Non-pigmented ciliary epithelial cell (primary cell): Measurements from ENCODE around the gene RBM7.

Experiments used
- DNase-seq: peaks from one replicate; pipeline ENCODE4 v3.0.0-alpha.2; 2010; ENCODE audit warnings: low read depth

The RBM7 gene, protein sequence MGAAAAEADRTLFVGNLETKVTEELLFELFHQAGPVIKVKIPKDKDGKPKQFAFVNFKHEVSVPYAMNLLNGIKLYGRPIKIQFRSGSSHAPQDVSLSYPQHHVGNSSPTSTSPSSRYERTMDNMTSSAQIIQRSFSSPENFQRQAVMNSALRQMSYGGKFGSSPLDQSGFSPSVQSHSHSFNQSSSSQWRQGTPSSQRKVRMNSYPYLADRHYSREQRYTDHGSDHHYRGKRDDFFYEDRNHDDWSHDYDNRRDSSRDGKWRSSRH

DNA sequence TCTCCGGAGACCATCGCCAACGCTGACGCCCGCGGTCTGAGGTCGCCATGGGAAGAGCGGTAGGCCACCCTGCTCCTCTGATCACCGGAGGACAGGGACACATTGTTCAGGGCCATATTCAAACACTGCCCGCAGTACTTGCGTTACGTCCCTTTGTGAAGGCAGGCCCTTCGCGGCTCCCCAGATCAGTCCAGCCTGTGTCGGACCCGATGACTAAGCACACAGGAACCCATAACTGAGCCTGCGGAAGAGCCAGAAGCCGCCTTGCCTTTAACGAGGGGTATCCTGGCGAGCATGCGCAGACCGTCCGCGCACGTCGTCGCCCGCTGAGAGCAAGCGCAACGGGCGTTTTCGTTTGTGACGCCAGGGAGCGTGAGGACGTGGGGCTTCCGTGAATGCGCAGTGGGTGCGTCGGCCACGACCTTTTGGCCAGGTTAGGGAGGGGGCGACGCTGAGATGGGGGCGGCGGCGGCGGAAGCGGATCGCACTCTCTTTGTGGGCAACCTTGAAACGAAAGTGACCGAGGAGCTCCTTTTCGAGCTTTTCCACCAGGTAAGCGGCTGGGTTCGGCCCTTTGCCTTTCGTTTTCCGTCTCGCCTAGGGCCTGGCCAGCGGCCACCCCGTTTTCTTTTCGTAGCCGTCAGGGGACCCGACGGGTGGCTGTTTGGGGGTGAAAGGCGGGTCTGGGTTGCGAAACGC lies at the start of gene RBM7, which contains the start of gene C11orf71:
Gene RBM7, plus strand, starts transcription at position 451 of the 699 bp plus-strand sequence. Its CDS starts 6 bp downstream, at position 457.
Gene C11orf71, minus strand, starts transcription at position 296 of the 699 bp plus-strand sequence. Its CDS starts 180 bp downstream, at position 116.
- DNase-seq: peak; percentile 95

- no peak for DNase-seq
Observed at GRCh38 chr11:114353443-114353842, 47.0 kb upstream of the RBM7 start.

- peak; percentile 97 for DNase-seq
Observed at GRCh38 chr11:114354076-114354475, 46.4 kb upstream of the RBM7 start.

DNA sequence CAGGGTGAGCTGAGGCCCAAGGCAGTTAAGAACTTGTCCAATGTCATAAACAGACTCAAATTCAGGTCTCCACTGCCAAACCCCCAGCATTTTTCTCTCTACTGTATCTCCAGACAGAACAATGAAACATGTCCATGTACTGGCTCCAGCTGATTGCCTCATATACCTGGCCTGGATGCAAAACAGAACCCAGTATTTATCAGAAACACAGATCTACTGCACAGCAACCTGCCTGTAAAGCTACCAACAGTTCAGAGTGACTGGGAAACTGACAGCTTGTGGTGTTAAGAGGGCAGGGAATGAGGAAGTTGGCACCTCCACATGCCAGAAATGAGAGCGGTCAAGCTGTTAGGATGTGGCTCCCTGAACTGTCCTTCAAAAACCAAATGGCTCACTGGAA lies 41.8 kb upstream of the RBM7 start:
- DNase-seq: no peak

- no peak for DNase-seq
Observed at GRCh38 chr11:114359342-114359741, 41.1 kb upstream of the RBM7 start.

GRCh38 chr11:114362326-114362725 lies 38.1 kb upstream of the RBM7 start:
- DNase-seq: no peak

- no peak for DNase-seq
Observed at GRCh38 chr11:114362958-114363357, 37.5 kb upstream of the RBM7 start.

DNA sequence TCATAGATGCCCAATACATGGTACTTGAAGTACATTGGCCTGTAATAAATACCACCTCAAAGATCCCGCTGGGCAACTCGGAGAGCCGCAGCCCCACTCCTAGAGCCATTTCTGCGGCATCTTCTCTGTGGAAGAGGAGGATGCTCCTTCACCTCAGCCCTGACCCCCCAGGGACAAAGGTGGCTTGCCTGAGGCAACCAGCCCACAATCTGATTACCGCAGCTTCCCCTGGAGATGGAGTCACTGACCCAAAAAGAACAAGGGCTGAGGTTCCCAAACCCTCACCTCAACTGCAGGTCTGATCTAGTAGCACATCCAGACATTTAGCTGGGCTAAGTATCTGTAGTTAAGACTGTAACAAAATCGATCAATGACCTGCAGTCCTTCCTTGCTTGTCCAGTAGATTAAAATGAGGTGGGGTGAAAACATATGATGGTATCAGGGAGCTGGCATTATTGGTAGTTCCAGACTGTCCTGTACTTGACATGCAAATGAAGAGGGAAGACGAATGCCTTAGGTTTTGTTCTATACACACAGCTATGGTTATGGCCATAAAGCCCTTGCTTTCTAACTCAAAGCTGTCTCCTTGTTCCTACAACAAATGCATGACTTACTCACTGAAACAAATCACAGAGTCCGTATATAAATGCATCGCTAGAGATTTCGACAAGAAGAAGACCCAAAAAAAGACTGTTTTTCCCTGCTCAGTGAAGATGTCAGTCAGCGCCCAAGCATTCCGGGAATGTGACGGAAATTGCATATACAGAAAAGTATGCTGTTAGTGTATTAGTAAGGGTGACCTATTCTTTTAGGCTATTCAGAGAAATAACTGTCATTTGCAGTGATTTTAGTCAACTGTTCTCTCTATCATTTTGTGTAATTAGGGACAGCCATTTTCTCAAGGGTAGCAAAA lies 33.9 kb upstream of the RBM7 start:
- DNase-seq: peak; percentile 78

DNA sequence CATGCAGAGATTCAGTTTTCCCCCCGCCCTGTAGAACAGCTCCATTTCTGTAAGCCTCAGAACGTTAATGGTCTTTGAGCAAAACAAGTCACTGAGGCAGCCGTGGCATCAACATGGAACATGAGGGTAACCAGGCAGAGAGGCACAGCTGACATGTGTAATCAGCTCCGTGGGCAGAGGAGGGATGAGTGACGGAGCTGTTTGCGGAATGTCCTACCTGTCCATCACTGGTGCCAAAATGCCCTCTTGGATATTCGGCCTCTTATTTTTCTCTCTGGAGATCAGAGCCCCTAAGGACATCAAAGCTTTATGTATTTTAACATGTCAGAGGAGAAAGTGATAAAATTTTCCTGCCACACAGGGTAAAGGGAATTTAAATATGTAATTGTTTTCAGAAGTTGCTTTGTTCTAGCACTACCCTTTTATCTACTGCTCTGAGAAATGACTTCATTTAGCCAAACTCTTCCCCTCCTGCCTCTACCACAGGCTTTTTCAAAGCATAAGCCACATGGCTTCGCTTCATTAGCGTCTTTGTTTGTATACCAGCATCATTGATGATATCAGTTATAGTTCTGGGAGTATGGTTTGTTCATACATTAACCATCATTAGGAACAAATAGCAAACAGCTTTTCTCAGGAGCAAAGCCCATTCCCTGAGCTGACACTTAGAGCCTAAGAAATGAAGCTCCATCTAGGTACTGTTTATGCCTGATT lies 33.1 kb upstream of the RBM7 start:
- no peak for DNase-seq

GRCh38 chr11:114368918-114369680 lies 31.4 kb upstream of the RBM7 start:
- no peak for DNase-seq

DNA sequence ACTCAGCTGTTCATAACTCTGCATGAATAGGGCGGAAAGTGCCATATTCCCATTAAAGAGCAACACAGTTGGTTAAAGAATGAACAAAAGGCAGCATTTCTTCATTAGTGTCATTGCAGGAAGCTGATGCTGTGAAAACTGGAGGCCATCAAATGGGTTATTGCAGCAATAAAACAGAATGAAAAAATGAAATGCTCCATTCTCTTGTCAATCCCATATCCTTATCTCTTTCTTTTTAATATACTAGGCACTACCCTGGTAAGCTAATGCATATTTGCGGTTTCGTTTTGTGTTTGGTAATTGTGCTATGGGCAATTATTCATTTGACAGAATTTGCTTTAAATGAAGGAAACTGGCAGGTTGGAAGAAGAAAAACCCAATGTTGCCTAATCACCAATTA lies 25.4 kb upstream of the RBM7 start:
- DNase-seq: no peak

DNA sequence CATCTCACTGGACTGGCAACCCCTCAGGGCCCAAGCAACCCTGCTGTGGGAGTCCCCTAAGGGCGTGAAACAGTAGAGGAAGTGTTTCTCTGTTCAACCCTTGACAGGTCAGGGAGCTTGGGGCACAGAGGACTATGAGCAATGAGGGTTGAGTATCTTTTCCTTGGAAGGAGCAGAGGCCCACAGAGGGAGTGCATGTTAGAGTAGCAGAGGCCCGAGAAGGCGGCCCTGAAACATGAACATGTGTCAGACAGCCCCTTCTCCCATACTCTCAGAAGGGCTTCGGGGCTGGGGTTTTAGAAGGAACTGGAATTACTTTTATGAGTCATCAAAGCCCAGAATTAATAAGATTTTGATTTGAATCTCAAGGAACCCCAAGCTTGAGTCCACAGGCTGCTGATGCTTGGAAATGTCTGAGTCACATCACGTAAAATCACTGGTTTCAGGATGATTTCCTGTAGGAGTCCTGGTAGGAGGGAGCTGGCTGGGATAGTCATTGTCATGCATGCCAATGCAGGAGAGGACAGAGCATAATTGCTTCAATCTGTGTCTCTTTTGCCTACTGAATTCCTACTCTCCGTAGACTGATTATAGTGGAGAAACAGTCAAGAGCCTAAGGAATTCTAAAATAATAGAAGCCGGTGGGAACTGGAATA lies 22.7 kb upstream of the RBM7 start:
- no peak for DNase-seq

GRCh38 chr11:114379394-114380069 lies 20.9 kb upstream of the RBM7 start:
- DNase-seq: no peak

DNA sequence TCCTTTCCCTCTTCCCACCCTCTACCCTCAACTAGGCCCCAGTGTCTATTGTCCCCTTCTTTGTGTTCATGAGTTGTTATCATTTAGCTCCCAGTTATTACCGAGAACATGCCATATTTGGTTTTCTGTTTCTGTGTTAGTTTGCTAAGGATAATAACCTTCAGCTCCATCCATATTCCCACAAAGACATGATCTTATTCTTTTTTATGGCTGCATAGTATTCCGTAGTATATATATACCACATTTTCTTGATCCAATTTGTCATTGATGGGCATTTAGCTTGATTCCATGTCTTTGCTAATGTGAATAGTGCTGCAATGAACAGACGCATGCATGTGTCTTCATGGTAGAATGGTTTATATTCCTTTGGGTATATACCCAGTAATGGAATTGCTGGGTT lies 18.0 kb upstream of the RBM7 start:
- no peak for DNase-seq

- DNase-seq: no peak
Observed at GRCh38 chr11:114384487-114384886, 16.0 kb upstream of the RBM7 start.

GRCh38 chr11:114386131-114386530 lies 14.3 kb upstream of the RBM7 start:
- DNase-seq: no peak

DNA sequence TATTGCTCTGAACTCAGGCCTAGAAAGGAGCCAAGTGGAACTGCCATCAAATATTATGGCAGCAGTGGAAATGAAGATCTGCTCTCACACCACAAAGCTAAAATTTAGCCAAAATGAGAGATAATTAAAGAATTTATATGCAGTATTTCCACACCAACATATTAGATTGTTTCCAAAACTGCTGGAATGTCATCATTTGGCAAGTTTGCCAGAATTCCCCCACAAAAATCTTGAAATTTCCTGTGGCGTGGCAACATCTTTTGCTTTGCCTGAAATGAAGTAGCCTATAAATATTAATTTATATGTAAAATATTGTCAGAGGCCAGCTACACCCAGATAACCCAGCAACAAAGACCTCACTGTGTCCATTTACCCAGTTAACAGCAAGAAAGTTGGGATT lies 13.9 kb upstream of the RBM7 start:
- no peak for DNase-seq

- DNase-seq: no peak
Observed at GRCh38 chr11:114392735-114393667, 7.5 kb upstream of the RBM7 start.

DNA sequence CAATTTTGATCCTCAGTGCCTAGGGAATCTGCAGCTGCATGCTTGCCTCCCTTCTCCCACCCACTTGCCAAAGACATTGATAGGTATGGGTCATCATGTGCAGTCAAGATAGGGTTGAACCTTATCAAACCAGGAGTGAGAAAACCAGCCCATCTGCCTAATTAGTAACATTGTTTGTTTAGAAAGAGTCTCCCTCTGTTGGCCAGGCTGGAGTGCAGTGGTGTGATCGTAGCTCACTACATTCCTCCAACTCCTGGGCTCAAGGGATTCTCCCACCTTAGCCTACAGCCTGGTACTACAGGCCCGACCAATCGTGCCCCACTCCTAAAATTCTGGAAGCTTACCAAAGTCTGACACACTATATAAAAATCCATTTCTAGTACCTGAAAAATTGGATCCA lies 4.7 kb upstream of the RBM7 start:
- no peak for DNase-seq
